NAMALWA (cell line): ENCODE measurements around the gene CYP2D6.
"Not testable (repeated sequence)": the region's sequence is repeated elsewhere in the genome, so short reads cannot be mapped to it uniquely, and the experiment has no call there.

Source experiments
- DNase-seq: peaks from one replicate; pipeline ENCODE4 v3.0.0-alpha.2; 2015; ENCODE audit warnings: low spot score

CYP2D6 gene

GRCh38 chr22:42158456-42159132, 28.0 kb upstream of the CYP2D6 start:
- no peak for DNase-seq

GRCh38 chr22:42156598-42156997, 26.0 kb upstream of the CYP2D6 start:
- DNase-seq, result no peak

- DNase-seq, result no peak
These were observed 25.5 kb upstream of the CYP2D6 start for GRCh38 chr22:42156121-42156520.

DNA sequence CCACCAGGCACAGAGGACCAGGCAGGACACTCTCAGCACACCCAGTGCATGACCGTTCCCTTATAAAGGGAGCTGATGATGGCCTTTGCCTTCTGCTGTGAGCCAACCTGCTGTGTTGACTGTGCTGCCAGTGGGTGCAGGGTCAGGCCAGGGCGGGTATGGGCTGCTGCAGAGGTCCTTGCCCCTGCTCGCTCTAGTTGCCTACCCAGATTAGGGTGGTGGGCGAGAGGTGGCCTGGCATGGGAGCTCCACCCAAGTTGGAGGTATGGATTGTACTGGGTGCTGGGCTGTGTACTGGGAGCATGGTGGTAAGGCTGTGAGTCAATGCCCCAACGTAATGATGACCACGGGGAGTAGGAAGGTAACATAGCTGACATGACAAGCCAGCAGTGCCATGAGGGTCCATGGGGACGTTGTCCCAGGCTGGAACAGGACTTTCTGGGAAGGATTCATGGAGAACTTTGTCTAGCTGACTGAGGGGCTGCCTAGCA, 24.5 kb upstream of the CYP2D6 start:
- no peak for DNase-seq

DNA sequence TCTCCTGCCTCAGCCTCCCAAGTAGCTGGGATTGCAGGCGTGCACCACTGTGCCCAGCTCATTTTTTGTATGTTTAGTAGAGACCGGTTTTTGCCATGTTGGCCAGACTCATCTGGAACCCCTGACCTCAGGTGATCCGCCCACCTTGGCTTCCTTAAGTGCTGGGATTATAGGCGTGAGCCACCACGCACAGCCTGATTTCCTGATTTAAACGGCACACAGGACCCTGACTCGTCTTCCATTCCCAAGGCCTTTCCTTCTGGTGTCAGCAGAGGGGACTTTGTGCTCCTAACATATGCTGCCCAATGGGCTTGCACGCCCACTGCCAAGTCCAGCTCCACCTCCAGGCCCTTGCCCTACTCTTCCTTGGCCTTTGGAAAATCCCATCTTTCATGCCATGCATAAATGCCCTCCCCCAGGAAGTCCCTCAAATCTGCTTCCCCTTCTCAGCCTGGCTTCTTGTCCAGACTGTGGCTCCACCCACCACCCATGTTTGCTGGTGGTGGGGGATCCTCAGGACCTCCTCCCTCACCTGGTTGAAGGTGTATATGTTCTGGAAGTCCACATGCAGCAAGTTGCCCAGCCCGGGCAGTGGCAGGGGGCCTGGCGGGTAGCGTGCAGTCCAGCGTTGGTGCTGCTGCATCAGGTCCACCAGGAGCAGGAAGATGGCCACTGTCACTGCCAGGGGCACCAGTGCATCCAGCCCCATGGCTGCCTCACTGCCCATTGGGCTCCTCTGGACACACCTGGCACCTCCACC, 23.9 kb upstream of the CYP2D6 start:
- no peak for DNase-seq

DNA sequence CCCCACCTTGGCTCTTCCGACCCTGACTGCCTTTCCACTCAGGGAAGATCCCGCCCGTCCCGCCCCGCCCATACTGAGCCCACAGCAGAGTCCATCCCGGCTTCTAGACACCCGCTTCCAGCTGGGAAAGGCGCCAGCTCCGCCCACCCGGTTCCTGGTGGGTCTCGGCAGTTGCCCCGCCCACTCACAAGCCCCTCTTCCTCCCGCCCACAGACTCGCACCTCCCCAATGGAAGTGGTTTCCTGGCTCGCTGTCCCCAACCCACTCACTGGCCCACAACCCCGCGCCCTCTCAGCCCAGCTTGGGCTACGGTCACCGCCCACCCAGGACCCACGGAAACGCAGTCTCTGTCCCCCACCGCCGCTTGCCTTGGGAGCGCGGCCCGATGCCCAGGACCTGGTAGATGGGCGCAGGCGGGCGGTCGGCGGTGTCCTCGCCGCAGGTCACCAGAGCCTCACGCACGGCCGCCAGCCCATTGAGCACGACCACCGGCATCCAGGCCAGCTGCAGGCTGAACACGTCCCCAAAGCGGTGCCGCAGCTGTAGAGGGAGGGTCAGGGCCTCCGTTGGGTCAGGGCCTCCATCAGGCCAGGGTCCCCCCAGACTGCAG, 22.2 kb upstream of the CYP2D6 start:
- DNase-seq, result no peak

DNA sequence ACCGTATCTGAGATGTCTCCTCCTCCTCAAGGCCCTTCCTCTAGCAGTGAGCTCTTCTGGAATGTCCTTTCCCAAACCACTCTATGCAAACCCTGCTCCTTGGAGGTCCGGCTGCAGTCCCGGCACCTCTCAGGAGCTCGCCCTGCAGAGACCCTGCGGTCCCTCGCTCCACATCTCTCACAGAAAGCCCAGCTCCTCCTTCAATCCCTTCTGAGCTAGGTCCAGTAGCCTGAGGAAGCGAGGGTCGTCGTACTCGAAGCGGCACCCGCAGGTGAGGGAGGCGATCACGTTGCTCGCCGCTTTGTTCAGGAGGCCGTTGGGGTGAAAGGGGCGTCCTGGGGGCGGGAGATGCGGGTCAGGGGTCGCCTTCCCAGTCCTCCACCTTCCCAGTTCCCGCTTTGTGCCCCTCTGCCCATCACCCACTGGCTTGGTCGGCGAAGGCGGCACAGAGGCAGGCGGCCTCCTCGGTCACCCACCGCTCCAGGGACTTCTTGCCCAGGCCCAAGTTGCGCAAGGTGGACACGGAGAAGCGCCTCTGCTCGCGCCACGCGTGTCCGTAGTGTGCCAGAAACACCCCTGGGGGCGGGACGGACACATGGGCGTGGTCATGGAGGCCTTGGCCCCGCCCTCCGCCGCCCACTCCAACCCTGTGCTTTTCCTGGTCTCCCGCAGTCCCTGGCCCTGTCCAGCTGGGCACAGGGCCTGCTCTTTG, 21.5 kb upstream of the CYP2D6 start:
- no peak for DNase-seq

DNA sequence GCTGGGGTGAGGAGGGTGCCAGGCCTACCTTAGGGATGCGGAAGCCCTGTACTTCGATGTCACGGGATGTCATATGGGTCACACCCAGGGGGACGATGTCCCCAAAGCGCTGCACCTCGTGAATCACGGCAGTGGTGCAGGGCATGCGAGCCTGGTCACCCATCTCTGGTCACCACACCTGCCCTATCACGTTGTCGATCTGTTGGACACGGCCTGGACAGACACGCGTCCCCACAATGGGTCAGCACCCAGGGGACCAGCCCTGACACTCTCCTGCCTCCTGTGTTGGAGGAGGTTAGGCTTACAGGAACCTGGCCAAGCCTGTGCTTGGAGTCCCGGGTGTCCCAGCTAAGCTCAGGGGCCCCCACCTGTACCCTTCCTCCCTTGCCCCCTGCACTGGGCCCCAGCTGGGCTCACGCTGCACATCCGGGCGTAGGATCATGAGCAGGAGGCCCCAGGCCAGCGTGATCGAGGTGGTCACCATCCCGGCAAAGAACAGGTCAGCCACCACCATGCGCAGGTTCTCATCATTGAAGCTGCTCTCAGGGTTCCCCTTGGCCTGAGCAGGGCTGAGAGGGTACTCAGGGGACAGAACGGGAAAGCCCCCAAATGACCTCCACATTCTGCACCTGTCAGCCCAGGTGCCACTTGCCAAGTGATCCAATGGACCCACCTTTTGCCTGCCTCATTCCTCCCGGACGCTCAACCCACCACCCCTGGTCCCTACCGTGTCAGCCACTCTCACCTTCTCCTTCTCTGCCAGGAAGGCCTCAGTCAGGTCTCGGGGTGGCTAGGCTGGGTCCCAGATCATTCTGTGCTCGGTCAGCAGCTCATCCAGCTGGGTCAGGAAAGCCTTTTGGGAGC, 20.3 kb upstream of the CYP2D6 start:
- no peak for DNase-seq

GRCh38 chr22:42149798-42150197, 19.2 kb upstream of the CYP2D6 start:
- DNase-seq, result not testable (repeated sequence)

DNA sequence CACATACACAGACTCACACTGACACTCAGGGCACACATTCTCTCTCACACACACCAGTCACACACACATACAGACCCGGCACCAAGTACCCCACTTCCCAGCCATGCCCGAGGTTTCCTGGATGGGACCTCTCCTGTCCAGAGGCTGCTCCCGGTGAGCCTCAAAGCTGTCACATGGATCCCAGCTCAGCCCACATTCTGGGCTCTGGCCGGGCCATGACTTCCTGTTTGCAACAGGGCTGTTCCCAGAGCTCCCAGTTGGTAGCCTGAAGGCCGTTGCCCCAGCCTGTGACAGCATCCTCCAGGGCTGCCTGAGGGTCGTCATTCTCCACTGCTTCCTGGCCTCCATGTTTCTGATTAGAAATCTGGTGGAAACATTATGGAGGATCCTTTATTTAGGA, 14.6 kb upstream of the CYP2D6 start:
- DNase-seq, result no peak

GRCh38 chr22:42143859-42144822, 13.5 kb upstream of the CYP2D6 start:
- DNase-seq, result not testable (repeated sequence)

DNA sequence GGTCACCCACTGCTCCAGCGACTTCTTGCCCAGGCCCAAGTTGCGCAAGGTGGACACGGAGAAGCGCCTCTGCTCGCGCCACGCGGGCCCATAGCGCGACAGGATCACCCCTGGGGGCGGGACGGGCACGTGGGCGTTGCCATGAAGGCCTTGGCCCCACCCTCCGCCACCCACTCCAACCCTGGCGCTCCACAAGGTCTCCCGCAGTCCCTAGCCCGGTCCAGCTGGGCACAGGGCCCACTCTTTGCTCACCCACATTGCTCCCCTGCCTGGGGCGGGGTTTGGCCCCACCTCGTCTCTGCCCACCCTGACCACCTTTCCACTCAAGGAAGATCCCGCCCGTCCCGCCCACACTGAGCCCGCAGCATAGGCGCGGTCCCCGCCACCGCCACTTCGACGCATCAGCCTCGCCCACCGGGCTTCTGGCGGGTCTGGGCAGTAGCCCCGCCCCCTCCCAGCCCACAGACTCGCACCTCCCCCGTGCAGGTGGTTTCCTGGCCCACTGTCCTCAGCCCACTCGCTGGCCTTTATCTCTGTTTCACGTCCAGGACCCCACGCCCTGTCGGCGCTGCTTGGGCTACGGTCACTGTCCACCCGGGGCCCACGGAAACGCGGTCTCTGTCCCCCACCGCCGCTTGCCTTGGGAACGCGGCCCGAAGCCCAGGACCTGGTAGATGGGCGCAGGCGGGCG, 12.3 kb upstream of the CYP2D6 start:
- no peak for DNase-seq

DNA sequence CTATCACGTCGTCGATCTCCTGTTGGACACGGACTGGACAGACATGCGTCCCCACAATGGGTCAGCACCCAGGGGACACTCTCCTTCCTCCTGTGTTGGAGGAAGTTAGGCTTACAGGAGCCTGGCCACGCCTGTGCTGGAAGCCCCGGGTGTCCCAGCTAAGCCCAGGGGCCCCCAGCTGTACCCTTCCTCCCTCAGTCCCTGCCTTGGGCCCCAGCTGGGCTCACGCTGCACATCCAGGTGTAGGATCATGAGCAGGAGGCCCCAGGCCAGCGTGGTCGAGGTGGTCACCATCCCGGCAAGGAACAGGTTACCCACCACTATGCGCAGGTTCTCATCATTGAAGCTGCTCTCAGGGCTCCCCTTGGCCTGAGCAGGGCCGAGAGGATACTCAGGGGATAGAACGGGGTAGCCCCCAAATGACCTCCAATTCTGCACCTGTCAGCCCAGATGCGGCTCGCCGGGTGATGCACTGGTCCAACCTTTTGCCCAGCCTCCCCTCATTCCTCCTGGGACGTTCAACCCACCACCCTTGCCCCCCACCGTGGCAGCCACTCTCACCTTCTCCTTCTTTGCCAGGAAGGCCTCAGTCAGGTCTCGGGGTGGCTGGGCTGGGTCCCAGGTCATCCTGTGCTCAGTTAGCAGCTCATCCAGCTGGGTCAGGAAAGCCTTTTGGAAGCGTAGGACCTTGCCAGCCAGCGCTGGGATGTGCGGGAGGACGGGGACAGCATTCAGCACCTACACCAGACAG, 10.9 kb upstream of the CYP2D6 start:
- DNase-seq, result not testable (repeated sequence)

DNA sequence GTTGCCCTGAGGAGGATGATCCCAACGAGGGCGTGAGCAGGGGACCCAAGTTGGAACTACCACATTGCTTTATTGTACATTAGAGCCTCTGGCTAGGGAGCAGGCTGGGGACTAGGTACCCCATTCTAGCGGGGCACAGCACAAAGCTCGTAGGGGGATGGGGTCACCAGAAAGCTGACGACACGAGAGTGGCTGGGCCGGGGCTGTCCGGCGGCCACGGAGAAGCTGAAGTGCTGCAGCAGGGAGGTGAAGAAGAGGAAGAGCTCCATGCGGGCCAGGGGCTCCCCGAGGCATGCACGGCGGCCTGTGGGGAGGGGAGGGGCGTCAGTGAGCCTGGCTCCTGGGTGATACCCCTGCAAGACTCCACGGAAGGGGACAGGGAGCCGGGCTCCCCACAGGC, 9.5 kb upstream of the CYP2D6 start:
- not testable (repeated sequence) for DNase-seq

DNA sequence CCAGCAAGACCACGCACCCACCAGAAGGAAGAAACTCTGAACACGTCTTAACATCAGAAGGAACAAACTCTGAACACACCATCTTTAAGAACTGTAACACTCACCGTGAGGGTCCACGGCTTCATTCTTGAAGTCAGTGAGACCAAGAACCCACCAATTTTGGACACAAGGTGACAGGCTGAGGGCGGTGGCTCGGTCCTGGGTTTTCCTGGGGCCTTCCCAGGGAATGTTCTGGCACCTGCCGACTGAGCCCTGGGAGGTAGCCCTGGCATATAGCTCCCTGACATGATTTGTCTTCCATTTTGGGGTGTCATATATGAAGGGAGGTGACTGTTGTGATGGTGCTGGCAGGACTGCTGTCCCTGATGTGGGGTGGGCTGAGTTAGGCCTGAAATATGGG, 8.9 kb upstream of the CYP2D6 start:
- not testable (repeated sequence) for DNase-seq

- DNase-seq, result no peak
These were observed 8.4 kb upstream of the CYP2D6 start for GRCh38 chr22:42138972-42139371.

DNA sequence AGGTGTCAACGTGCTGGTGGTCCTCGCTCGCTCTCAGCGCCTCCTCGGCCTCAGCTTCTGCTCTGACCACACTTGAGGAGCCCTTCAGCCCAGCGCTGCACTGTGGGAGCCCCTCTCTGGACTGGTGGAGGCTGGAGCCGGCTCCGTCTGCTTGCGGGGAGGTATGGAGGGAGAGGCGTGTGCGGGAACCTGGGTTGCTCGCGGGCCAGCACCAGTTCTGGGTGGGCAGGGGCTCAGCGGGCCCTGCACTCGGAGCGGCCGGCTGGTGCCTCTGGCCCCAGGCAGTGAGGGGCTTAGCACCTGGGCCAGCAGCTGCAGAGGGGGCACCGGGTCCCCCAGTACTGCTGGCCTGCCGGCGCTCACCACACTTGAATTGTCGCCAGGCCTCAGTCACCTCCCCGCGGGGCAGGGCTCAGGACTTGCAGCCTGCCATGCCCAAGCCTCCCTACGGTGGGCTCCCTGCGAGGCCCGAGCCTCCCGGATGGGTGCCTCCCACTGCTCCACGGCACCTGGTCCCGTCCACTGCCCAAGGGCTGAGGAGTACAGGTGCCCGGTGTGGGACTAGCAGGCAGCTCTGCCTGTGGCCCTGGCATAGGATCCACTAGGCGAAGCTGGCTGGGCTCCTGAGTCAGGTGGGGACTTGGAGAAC, 7.6 kb upstream of the CYP2D6 start:
- DNase-seq, result no peak

GRCh38 chr22:42135688-42136087, 5.1 kb upstream of the CYP2D6 start:
- DNase-seq, result not testable (repeated sequence)
